HTERT RPE-1 (cell line): Measurements from ENCODE around the gene MGMT.

ENCODE experiments used
- in situ Hi-C: fragments of 300-500 bp; cut with MboI; formaldehyde crosslinking; loops from 4 replicates; pipeline ENCODE4 v1.14.3; 2020; ENCODE audit warnings: low sequenced_read_pairs

MGMT gene

GRCh38 chr10:129767751-129768150 is 300.7 kb downstream of the MGMT start:
- in situ Hi-C loops, result no loop called here

- in situ Hi-C loops, result no loop called here
Measured at GRCh38 chr10:129768437-129769355, 301.7 kb downstream of the MGMT start.

- in situ Hi-C loops, result no loop called here
Measured at GRCh38 chr10:129769381-129770116, 302.5 kb downstream of the MGMT start.

- in situ Hi-C loops, result no loop called here
Measured at GRCh38 chr10:129770286-129770685, 303.2 kb downstream of the MGMT start.

GRCh38 chr10:129771024-129771423 is 304.0 kb downstream of the MGMT start:
- in situ Hi-C loops, result no loop called here

- in situ Hi-C loops, result no loop called here
Measured at GRCh38 chr10:129771576-129771975, 304.5 kb downstream of the MGMT start.

GRCh38 chr10:129771991-129772431 is 305.0 kb downstream of the MGMT start:
- in situ Hi-C loops, result no loop called here

GRCh38 chr10:129772468-129773358 is 305.7 kb downstream of the MGMT start:
- in situ Hi-C loops, result no loop called here

GRCh38 chr10:129773359-129773990 is 306.4 kb downstream of the MGMT start:
- in situ Hi-C loops, result no loop called here

- in situ Hi-C loops, result no loop called here
Measured at GRCh38 chr10:129774082-129774735, 307.2 kb downstream of the MGMT start.

GRCh38 chr10:129774736-129775401 is 307.8 kb downstream of the MGMT start:
- in situ Hi-C loops, result no loop called here

GRCh38 chr10:129775681-129776080 is 308.6 kb downstream of the MGMT start:
- in situ Hi-C loops, result no loop called here

- in situ Hi-C loops, result no loop called here
Measured at GRCh38 chr10:129777687-129778086, 310.6 kb downstream of the MGMT start.

- in situ Hi-C loops, result no loop called here
Measured at GRCh38 chr10:129778571-129778970, 311.5 kb downstream of the MGMT start.

- in situ Hi-C loops, result no loop called here
Measured at GRCh38 chr10:129779126-129780111, 312.4 kb downstream of the MGMT start.

GRCh38 chr10:129780198-129780597 is 313.2 kb downstream of the MGMT start:
- in situ Hi-C loops, result no loop called here

- in situ Hi-C loops, result no loop called here
Measured at GRCh38 chr10:129780901-129781795, 314.1 kb downstream of the MGMT start.
